ACHN (cell line): Measurements from ENCODE around the gene TTLL9.

Experiments
- DNase-seq: peaks from one replicate; pipeline ENCODE4 v3.0.0-alpha.2; 2015
- in situ Hi-C: cut with HindIII; loops from 2 replicates; pipeline ENCODE4 v1.10.0; 2017; ENCODE audit warnings: low sequenced_read_pairs, low pct_ligation_motif_present, low pct_unique_long_range_greater_than_20kb

The TTLL9 gene

GRCh38 chr20:31988430-31989015, 118.1 kb downstream of the TTLL9 start:
- DNase-seq, result no peak

DNA sequence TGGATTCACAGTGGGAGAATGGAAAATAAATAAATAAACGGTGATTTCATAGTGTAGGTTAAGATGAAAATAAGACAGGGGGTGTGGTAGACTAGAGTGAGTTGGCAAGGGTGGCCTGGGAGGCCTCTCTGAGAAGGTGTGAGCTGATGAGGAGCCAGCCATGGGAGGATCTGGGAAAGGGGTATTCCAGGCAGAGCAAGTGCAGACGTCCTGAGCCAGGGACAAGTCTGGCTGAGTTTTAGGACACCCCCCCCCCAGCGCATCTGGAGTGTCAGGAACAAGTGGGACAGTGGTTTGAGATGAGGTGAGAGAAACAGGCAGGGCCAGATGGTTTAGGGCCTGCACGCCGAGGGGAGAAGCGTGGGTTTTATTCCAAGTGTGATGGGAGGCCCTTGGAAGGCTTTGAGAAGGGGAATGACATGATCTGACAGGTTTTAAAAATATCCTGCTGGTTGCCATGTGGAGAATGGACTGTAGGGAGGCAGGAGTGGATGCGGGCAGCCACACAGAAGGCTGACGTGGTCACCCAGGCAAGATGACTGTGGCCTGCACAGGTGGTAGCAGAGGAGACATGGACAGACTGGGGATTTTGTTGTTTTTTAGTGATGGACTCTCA, 118.7 kb downstream of the TTLL9 start:
- in situ Hi-C loops, result no loop called here
- no peak for DNase-seq

More at GRCh38 chr20:31988430-31989015, 118.1 kb downstream of the TTLL9 start:
- in situ Hi-C loops, result no loop called here

GRCh38 chr20:31990641-31991338, 120.4 kb downstream of the TTLL9 start:
- in situ Hi-C loops, result no loop called here
- DNase-seq, result no peak

DNA sequence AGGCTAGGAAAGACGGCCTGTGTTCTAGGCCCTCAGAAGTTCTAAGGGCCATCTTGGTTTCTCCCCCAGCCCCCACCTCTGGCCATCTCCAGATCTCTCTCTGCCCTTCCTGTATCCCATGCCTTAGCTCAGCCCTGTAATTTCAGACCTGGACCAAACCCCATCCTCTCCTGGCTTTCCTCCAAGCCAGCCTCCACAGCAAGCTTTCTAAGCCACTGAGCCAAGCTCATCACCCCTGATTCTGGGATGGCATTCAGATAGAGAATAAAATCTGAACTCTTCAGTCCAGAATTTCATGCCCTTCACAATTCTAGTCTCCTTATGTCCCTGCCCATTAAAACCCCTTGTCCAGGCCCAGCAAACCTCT, 120.9 kb downstream of the TTLL9 start:
- no peak for DNase-seq
- in situ Hi-C loops, result no loop called here

DNA sequence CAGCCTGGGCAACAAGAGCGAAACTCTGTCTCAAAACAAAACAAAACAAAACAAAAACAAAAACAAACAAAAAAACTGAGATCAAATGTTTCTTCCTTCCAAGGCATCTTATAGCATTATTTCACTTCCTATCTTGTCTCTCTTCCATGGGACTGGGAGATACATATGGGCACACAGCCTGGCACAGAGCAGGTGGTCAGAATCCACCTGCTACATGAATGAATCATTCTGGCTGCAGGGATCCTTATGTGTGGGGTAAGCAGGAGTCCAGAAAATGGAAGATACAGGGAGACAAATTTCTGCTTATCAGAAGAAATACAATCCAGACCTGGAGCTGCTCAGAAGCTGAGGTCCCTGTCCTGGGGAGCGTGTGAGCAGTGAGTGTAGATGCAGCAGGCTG, 121.7 kb downstream of the TTLL9 start:
- DNase-seq, result no peak
- in situ Hi-C loops, result no loop called here
